GM21737 (cell line): Measurements from ENCODE around the gene CUEDC1.
"Not testable (repeated sequence)": the region's sequence is repeated elsewhere in the genome, so short reads cannot be mapped to it uniquely, and the experiment has no call there.

Experiments
- ATAC-seq: cut with Tn5 transposase; IDR thresholded peaks from one replicate; pipeline ENCODE4 v1.9.1; 2021; ENCODE audit warnings: mild to moderate bottlenecking, moderate library complexity; ENCODE audit not compliant: unreplicated experiment

Gene CUEDC1

DNA sequence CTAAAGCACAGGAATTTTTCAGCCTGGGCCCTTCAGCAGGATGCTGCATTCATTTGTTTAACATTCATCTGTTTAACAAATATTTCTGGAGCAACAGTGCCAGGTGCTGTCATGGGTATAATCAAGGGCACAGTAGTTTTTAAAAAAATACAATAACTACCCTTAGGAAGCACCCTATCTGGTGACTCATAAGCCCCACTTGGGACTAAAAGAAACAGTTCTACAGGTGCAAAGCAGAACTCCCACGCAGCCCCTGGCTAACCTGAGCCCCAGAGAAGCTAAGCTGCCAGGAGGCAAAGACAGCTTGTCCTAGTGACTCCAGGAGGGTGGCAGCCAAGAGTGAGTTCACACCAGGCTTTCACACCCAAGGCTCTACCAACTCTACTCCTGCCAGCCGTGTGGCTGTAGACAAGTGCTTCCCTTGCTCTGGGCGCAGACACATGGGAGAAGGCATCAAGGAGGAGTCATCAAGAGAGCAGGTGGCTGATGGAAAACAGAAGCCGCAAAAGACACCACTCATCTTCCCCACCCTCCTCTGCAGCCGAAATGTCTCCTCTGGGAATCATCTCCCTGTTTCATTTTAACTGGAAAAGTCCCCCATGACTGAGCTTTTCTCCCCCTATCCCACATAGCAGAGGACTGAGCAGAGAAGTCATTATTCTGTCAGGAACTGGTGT, 14.4 kb downstream of the CUEDC1 start:
- ATAC-seq = no peak

DNA sequence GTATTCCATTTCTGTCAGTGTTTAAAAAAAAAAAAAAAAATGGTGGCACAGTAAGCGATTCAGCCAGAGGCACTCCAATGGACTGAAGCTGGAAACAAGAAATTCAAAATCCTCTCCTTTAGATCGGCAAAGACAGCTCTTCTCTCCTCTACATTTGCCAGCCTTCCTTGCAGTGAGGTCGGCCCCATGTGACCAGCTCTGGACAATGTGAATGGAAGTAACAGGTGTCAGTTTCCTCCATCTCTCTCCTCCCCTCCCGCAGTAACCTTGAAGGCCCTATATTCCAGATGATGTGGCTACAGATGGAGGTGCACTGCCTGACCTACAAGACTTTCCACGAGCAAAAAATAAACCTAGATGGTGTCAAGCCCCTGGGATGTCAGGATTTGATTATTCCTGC, 15.0 kb downstream of the CUEDC1 start:
- no peak for ATAC-seq

DNA sequence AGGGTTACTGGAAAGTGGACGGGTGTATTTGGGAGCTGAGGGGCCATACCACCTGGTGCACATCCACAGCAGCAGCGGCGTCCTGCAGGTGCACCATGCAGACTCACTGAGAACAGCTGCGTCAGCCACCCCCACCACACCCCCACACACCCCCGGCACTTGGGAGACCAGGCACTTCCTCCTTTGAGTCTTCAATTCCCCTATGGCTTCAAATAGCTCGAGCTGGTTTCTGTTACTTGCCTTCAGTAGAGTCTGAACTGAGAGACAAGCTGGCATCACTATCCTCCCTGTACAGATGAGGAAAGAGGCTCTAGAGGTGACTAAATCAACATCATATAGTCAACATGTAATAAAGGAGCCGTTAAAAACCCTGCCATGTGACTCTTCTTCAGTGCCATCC, 15.4 kb downstream of the CUEDC1 start:
- ATAC-seq = peak; percentile 54

- ATAC-seq = no peak
Measured at GRCh38 chr17:57938061-57938502, 17.1 kb downstream of the CUEDC1 start.

GRCh38 chr17:57937492-57937891, 17.7 kb downstream of the CUEDC1 start:
- ATAC-seq = no peak

DNA sequence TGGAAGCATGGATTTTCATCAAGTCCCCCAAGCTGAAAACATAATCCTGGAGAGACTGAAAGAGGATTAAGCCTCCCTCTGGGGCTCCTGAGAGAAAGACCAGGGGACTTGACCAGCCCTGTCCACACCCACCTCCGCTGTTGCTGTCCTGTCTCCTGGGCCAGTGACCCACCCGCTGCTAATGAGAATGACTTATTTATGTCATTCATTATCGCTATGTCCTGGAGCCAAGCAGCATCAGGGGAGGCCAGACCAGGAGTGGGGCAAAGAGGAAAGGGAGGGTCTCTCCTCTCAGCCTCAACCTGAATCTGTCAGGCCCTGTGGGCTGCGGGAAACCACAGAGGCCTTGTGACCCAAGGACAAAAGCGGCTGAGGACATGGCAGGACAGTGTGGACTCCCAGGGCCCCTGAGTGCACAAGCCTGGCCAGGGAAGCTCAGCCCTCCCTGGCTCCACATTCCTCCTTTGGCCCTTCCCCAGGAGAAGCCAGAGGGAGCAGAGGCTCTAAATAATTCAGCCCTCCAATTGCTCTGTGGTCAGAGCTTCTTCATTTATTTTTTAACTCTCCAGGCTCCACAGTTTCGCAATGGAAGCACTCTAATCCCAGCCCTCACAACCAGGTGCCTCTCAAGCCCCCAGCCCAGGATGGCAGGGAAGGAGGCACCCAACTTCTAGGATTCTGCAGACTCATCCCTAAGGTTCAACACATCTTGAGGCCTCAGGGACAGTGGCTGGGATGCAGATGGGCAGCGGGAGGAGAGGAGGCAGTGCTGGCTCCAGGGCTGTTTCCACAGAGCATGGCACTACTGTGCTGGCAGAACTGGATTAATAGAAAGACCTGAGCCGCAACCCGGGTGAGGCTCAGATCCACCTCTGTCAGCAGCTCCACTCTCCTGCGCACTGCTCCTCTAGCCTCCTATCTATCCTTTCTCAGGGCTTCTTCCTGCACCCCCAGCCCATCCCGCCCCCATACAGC, 19.1 kb downstream of the CUEDC1 start:
- ATAC-seq = no peak

- ATAC-seq = no peak
Measured at GRCh38 chr17:57931488-57932137, 23.6 kb downstream of the CUEDC1 start.

GRCh38 chr17:57930239-57930638, 25.0 kb downstream of the CUEDC1 start:
- ATAC-seq = no peak

DNA sequence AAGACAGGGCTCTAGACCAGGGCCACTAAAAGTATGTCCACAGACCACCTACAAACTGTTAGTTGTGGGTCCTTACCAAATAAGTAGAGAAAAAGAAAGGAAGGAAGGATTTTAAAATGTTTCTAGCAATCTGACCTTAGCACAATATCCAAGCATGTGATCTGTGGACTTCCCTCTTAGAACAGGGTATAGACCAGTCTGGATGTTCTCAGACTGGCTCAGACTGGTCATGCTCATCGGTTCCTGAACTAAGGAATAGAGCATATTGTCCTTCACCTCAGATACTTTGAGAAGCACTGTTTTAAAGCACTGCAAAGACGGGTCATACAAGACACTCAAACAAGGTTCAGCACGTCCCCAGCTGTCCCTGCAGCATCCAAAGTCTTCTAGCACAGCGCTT, 25.8 kb downstream of the CUEDC1 start:
- no peak for ATAC-seq

DNA sequence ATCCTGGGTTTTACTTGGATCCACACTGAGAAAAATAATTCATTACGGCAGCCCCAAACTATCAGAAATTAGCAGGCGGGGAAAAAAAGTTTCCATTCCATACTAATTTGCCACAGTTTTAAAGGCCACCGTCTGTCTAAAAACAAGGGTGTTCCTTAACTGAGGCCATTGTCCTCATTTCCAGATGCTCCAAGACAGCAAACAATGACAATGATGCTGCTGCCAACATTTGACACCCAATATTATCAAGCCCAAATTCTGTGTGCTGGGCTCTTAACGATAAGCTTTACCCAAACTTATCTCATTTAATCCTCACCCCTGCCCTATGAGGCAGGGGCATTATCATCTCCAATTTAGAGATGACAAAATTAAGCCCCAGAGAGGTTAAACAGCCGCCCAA, 26.3 kb downstream of the CUEDC1 start:
- ATAC-seq = no peak

DNA sequence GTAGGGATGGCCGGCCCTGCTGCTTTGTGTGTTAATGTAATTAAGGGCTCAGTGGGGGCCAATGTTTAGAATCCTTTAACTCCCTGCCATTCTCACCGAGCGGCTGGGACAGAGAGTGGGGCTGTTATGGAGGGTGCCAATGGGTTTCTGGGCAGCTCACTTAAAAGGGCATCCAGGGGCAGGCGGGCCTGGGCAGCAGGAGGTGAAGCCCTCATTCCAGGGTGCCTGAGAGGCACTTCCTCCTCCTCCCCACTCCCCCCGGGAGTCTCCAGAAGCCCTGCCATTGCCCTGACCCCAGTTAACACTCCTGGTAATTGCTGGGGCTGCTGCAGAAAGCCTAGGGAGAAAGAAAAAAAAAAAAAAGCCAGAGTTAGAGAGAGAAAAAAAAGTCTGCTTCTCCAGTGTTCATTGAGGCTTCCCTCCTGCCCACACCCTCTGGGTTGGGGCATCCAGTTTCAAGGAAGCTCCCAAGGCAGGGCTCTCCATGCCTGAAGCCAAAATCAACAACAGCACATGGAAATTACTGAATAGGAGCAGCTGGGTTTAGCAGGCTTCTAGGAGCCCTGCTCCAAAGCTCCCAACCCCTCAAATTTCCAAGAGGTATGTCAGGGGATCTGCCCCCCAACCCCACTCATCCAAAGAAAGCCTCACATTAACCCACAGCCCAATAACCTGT, 28.0 kb downstream of the CUEDC1 start:
- ATAC-seq = no peak

GRCh38 chr17:57926723-57927047, 28.5 kb downstream of the CUEDC1 start:
- no peak for ATAC-seq

DNA sequence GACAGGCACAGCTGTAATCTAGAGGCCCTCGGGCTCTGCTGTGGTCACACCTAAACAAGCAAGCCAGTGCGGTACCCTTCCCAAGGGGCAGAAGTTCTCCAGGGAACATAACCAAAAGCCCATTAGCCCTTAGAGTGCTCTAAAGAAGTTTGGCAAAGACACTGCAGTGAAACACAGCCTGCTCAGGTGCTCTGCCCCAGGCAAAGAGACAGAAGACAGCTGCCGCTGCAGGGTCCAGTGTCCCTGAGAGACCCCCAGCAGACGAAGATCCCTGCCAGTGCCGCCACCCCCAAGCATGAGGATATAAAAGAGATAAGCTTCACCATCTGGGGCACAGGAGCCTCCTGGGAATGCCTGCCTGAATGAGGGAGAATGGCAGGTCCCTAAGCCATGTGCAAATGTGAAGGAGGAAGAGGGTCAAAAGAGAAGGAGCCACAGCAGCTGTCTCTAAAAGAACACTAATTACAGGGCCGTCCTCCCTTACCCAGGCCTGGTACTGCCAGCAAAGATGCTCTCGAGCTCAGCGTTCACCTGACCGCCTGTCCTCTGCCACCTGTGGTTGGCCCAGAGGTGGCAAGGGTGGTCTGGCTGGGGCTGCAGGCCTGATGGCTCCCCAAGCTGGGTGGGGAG, 29.7 kb downstream of the CUEDC1 start:
- ATAC-seq = no peak

DNA sequence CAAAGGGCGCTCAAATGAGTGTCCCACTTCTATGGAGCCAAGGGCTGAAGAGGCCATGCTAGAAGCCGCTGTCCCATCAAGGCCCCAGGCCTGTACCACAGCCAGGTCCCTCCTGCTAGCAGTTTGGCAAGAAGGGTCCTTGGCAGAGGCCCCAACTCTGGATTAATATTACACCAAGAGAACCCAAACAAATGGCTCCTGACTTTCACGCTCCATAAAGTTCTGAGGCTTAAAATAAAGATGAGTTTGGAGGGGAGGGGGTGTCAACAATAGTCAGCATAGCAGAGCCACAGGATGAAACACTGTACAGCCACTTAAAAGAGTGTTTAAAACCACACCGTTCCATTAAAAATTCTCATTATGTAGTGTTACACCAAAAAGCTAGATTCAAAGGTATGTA, 30.5 kb downstream of the CUEDC1 start:
- ATAC-seq = no peak

DNA sequence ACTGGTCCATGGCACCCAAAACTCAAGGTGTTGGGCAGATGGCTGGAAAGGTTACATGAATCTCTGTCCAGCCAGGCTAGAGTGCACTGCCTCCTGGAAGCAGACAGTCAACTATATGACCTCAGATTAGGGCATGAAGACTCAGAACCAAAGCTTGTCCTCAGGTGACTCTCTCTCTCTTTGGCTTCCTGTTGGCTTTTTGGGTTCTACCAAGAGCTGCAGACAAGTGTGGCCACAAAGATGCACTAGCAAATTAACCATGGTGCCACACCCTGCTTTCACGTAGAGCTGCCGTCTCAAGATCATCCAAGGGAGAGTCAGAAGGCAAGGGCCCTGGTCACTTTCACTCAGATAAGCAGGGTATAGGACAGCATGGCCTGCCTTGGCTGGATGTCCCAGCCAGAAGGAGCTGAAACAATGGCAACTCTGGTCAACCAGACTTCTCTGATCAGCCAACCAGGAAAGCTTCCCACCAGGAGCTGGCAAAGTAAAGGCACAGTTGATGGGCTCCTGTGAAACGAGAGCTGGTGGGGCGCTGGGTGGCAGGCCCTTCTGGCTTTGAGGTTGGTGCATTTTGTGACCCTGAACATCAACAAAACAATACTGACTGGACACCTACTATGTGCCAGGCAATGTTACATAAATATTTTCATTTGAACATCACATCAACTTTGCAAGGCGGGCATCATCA, 31.9 kb downstream of the CUEDC1 start:
- no peak for ATAC-seq

DNA sequence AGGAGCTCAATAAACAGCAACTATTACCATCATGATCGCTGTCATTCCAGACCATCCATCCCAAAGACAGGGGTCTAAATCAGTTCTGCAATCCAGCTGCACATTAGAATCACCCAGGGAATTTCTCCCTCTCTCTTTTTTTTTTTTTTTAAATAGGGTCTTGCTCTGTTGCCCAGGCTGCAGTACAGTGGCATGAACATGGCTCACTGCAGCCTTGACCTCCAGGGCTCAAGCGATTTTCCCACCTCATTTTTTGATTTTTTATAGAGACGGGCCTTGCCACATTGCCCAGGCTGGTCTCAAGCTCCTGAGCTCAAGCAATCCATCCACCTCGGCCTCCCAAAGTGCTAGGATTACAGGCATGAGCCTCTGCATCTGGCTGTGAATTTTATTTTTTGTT, 32.5 kb downstream of the CUEDC1 start:
- ATAC-seq = not testable (repeated sequence)

DNA sequence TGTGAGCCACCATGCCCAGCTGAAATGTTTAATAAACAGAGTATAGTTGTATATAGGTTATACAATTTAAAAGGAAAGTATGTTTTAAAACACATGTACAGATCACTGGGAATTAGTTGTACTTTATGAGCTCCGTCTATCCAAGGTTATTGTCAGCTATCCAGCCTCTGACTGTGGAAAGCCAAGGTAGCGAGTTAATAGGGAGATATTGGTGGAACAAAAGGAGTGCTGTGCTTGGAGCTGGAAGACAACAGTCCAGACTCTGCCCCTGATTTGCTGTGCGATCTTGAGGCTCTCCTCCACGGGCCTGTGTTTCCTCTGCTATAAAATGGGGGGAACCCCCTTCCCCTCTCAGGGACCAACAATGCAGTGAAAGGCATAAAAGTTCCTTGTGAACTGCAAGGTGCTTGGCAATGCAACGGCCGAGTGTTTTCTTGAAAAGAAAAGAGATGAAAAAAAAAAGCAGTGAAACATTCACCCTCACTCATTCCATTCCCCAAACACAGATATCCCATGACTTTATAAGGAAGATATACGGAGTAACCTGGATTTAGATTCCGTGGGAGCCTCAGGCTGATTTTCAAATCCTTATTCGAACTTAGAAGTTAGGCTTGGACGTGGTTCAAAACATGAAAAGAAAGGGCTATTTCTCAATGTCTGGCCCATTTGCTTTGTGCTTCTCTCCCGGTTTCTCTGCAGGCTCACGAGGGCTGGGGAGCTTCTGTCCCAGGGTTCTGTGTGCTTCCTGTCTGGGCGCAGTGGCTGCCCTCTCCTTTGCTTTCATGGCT, 34.1 kb downstream of the CUEDC1 start:
- ATAC-seq = no peak

GRCh38 chr17:57919918-57920317, 35.3 kb downstream of the CUEDC1 start:
- ATAC-seq = no peak
